Parathyroid adenoma (tissue), 2 donors: ENCODE measurements around the gene DBX1.

Experiments
- H2AFZ ChIP-seq: fragments of 300-600 bp; sonication (generic); one replicate; pipeline ENCODE4 v1.7.0; 2017; ENCODE audit warnings: antibody characterized with exemption, mild to moderate bottlenecking
- H3K27ac ChIP-seq: fragments of 300-600 bp; sonication (generic); one replicate; pipeline ENCODE4 v1.7.0; 2017
- H3K27me3 ChIP-seq: fragments of 300-600 bp; sonication (generic); one replicate; pipeline ENCODE4 v1.7.0; 2017; ENCODE audit warnings: low read length; ENCODE audit not compliant: control insufficient read depth, insufficient read depth
- H3K36me3 ChIP-seq: fragments of 300-600 bp; sonication (generic); one replicate; pipeline ENCODE4 v1.7.0; 2017; ENCODE audit warnings: low read length; ENCODE audit not compliant: control insufficient read depth, insufficient read depth
- H3K4me1 ChIP-seq: fragments of 300-600 bp; sonication (generic); one replicate; pipeline ENCODE4 v1.7.0; 2017; ENCODE audit warnings: control low read depth
- H3K4me2 ChIP-seq: fragments of 300-600 bp; sonication (generic); one replicate; pipeline ENCODE4 v1.7.0; 2017; ENCODE audit warnings: low read length
- H3K4me3 ChIP-seq: fragments of 300-600 bp; sonication (generic); one replicate; pipeline ENCODE4 v1.7.0; 2017; ENCODE audit warnings: low read depth, low read length
- H3K79me2 ChIP-seq: fragments of 300-600 bp; sonication (generic); one replicate; pipeline ENCODE4 v1.7.0; 2017; ENCODE audit warnings: control low read depth
- H3K9ac ChIP-seq: fragments of 300-600 bp; sonication (generic); one replicate; pipeline ENCODE4 v1.7.0; 2017; ENCODE audit warnings: mild to moderate bottlenecking
- H3K9me3 ChIP-seq: fragments of 300-600 bp; sonication (generic); one replicate; pipeline ENCODE4 v1.7.0; 2017; ENCODE audit warnings: low read length; ENCODE audit not compliant: control insufficient read depth
- CTCF ChIP-seq: fragments of 300-600 bp; sonication (generic); IDR thresholded peaks from one replicate; pipeline ENCODE4 v1.7.0; 2017; ENCODE audit warnings: antibody characterized with exemption, mild to moderate bottlenecking
- donor health status: primary hyperparathyroidism.

DBX1 gene

GRCh38 chr11:20194470-20194869, 34.2 kb upstream of the DBX1 start:
- no peak overlapping the region for H3K9ac ChIP-seq
- H3K9me3 ChIP-seq, result no peaks in the 10 kb centered on the region
- no peaks in the 10 kb centered on the region for H3K79me2 ChIP-seq
- no peaks in the 10 kb centered on the region for H3K27me3 ChIP-seq
- H2AFZ ChIP-seq, result no peak overlapping the region
- no peak overlapping the region for H3K4me2 ChIP-seq
- no peaks in the 10 kb centered on the region for H3K36me3 ChIP-seq
- no peak overlapping the region for H3K27ac ChIP-seq
- no peaks in the 10 kb centered on the region for H3K4me1 ChIP-seq
- H3K4me3 ChIP-seq, result no peak overlapping the region
- no peak for TF ChIP-seq CTCF

GRCh38 chr11:20193307-20193706, 33.0 kb upstream of the DBX1 start:
- no peak overlapping the region for H3K4me2 ChIP-seq
- no peaks in the 10 kb centered on the region for H3K27me3 ChIP-seq
- no peaks in the 10 kb centered on the region for H3K4me1 ChIP-seq
- H3K9ac ChIP-seq, result no peak overlapping the region
- no peaks in the 10 kb centered on the region for H3K79me2 ChIP-seq
- H2AFZ ChIP-seq, result no peak overlapping the region
- H3K9me3 ChIP-seq, result no peaks in the 10 kb centered on the region
- no peak overlapping the region for H3K27ac ChIP-seq
- no peaks in the 10 kb centered on the region for H3K36me3 ChIP-seq
- H3K4me3 ChIP-seq, result no peak overlapping the region
- no peak for TF ChIP-seq CTCF

GRCh38 chr11:20192641-20193040, 32.4 kb upstream of the DBX1 start:
- H3K27me3 ChIP-seq, result no peaks in the 10 kb centered on the region
- no peak for TF ChIP-seq CTCF
- no peak overlapping the region for H3K4me2 ChIP-seq
- H3K79me2 ChIP-seq, result no peaks in the 10 kb centered on the region
- H3K4me3 ChIP-seq, result no peak overlapping the region
- H2AFZ ChIP-seq, result no peak overlapping the region
- H3K4me1 ChIP-seq, result no peaks in the 10 kb centered on the region
- H3K9me3 ChIP-seq, result no peaks in the 10 kb centered on the region
- H3K9ac ChIP-seq, result no peak overlapping the region
- no peak overlapping the region for H3K27ac ChIP-seq
- no peaks in the 10 kb centered on the region for H3K36me3 ChIP-seq

GRCh38 chr11:20192151-20192550, 31.9 kb upstream of the DBX1 start:
- Histone ChIP-seq H3K4me3 (no peak overlapping the region), H3K9me3 (no peaks in the 10 kb centered on the region), H3K4me2 (no peak overlapping the region), H3K79me2 (no peaks in the 10 kb centered on the region), H3K9ac (no peak overlapping the region), H3K36me3 (no peaks in the 10 kb centered on the region), H3K27me3 (no peaks in the 10 kb centered on the region), H3K4me1 (no peaks in the 10 kb centered on the region), H2AFZ (no peak overlapping the region), H3K27ac (no peak overlapping the region)
- TF ChIP-seq CTCF, result no peak

- no peak for TF ChIP-seq CTCF
- no peaks in the 10 kb centered on the region for H3K36me3 ChIP-seq
- no peak overlapping the region for H3K4me2 ChIP-seq
- no peaks in the 10 kb centered on the region for H3K79me2 ChIP-seq
- H2AFZ ChIP-seq, result no peak overlapping the region
- no peak overlapping the region for H3K4me3 ChIP-seq
- no peak overlapping the region for H3K9ac ChIP-seq
- no peak overlapping the region for H3K27ac ChIP-seq
- H3K27me3 ChIP-seq, result no peaks in the 10 kb centered on the region
- H3K9me3 ChIP-seq, result no peaks in the 10 kb centered on the region
- H3K4me1 ChIP-seq, result no peaks in the 10 kb centered on the region
Observed at GRCh38 chr11:20178976-20179375, 18.7 kb upstream of the DBX1 start.
